WTC11 (cell line): ENCODE data around the gene EPSTI1. TPM values are rescaled to one million over a fixed set of nuclear protein-coding genes. Genes with fewer than 3 reads are reported as not detected.

Experiments
- ATAC-seq: fragments of 200-7000 bp; cut with Tn5 transposase; 2 replicates; pipeline ENCODE4 v1.10.0; 2021; ENCODE audit warnings: mild to moderate bottlenecking, moderate library complexity
- CTCF ChIA-PET: fragments of 300-600 bp; sonication (Branson Sonifier 250); formaldehyde crosslinking; loops from one replicate; lab custom pipeline; 2021; ENCODE audit warnings: antibody characterized with exemption; lab: Charles Lee
- POLR2A ChIA-PET: fragments of 350-600 bp; sonication (Branson Sonifier 250); formaldehyde crosslinking; loops from one replicate; lab custom pipeline; 2021; ENCODE audit warnings: antibody characterized with exemption; lab: Charles Lee
- DNase-seq: peaks from one replicate; pipeline ENCODE4 v3.0.0; 2021; ENCODE audit warnings: low spot score
- H3K27ac Mint-ChIP-seq: 2 replicates; pipeline ENCODE4 v1.8.0; 2021; ENCODE audit warnings: mixed read lengths
- H3K27me3 Mint-ChIP-seq: 2 replicates; pipeline ENCODE4 v1.8.0; 2021; ENCODE audit warnings: low read depth, mild to moderate bottlenecking, moderate library complexity, mixed read lengths
- H3K36me3 Mint-ChIP-seq: 2 replicates; pipeline ENCODE4 v1.8.0; 2021; ENCODE audit warnings: mixed read lengths
- H3K4me1 Mint-ChIP-seq: 2 replicates; pipeline ENCODE4 v1.8.0; 2022; ENCODE audit warnings: mixed read lengths
- H3K4me3 Mint-ChIP-seq: 2 replicates; pipeline ENCODE4 v1.8.0; 2021; ENCODE audit warnings: mild to moderate bottlenecking, moderate library complexity, mixed read lengths
- H3K9me3 Mint-ChIP-seq: 2 replicates; pipeline ENCODE4 v1.8.0; 2021; ENCODE audit warnings: mixed read lengths
- AR ChIP-seq: fragments of 250-450 bp; sonication (Bioruptor Pico); IDR thresholded peaks from 2 replicates; pipeline ENCODE4 v1.9.0; 2021; ENCODE audit warnings: mild to moderate bottlenecking
- ATF6 ChIP-seq: sonication (generic); formaldehyde crosslinking; IDR thresholded peaks from 2 replicates; pipeline ENCODE4 v1.8.1; 2023; ENCODE audit warnings: mild to moderate bottlenecking, missing genetic modification reagents
- E2F1 ChIP-seq: sonication (generic); formaldehyde crosslinking; IDR thresholded peaks from 2 replicates; pipeline ENCODE4 v1.8.0; 2022; ENCODE audit warnings: mild to moderate bottlenecking, missing genetic modification reagents
- EMX1 ChIP-seq: fragments of 250-450 bp; sonication (Bioruptor Pico); IDR thresholded peaks from 2 replicates; pipeline ENCODE4 v1.8.0; 2021; ENCODE audit warnings: mild to moderate bottlenecking
- FOXP4 ChIP-seq: sonication (generic); formaldehyde crosslinking; IDR thresholded peaks from 2 replicates; pipeline ENCODE4 v1.8.0; 2022; ENCODE audit warnings: mild to moderate bottlenecking, missing genetic modification reagents
- GABPB1 ChIP-seq: sonication (generic); formaldehyde crosslinking; IDR thresholded peaks from 2 replicates; pipeline ENCODE4 v1.8.1; 2023; ENCODE audit warnings: mild to moderate bottlenecking, missing genetic modification reagents
- MXD4 ChIP-seq: fragments of 250-450 bp; sonication (Bioruptor Pico); IDR thresholded peaks from 2 replicates; pipeline ENCODE4 v1.8.0; 2021; ENCODE audit warnings: mild to moderate bottlenecking, moderate library complexity, borderline replicate concordance
- MYBL2 ChIP-seq: sonication (generic); formaldehyde crosslinking; IDR thresholded peaks from 2 replicates; pipeline ENCODE4 v1.8.1; 2023; ENCODE audit warnings: mild to moderate bottlenecking, moderate library complexity, missing genetic modification reagents
- PRRX2 ChIP-seq: fragments of 250-450 bp; sonication (Bioruptor Pico); IDR thresholded peaks from 2 replicates; pipeline ENCODE4 v1.8.0; 2021; ENCODE audit warnings: mild to moderate bottlenecking
- RELA ChIP-seq: sonication (generic); formaldehyde crosslinking; IDR thresholded peaks from 2 replicates; pipeline ENCODE4 v1.8.1; 2022; ENCODE audit warnings: missing genetic modification reagents, mild to moderate bottlenecking, borderline replicate concordance
- TCF7 ChIP-seq: sonication (generic); formaldehyde crosslinking; IDR thresholded peaks from 2 replicates; pipeline ENCODE4 v1.8.0; 2022; ENCODE audit warnings: mild to moderate bottlenecking, low read depth, missing genetic modification reagents, moderate library complexity
- TP53 ChIP-seq: sonication (generic); formaldehyde crosslinking; IDR thresholded peaks from 2 replicates; pipeline ENCODE4 v1.8.1; 2023; ENCODE audit warnings: mild to moderate bottlenecking, missing genetic modification reagents
- ZNF263 ChIP-seq: sonication (generic); formaldehyde crosslinking; IDR thresholded peaks from 2 replicates; pipeline ENCODE4 v1.8.1; 2022; ENCODE audit warnings: low read depth, mild to moderate bottlenecking, moderate library complexity, missing genetic modification reagents
- ZNF512 ChIP-seq: sonication (generic); formaldehyde crosslinking; IDR thresholded peaks from 2 replicates; pipeline ENCODE4 v1.8.1; 2022; ENCODE audit warnings: missing genetic modification reagents, borderline replicate concordance
- ZNF532 ChIP-seq: fragments of 250-450 bp; sonication (Bioruptor Pico); IDR thresholded peaks from 2 replicates; pipeline ENCODE4 v1.9.0; 2021; ENCODE audit warnings: mild to moderate bottlenecking, borderline replicate concordance
- total RNA-seq: library from RNA; stranded (reverse); gene quantifications from 3 replicates; pipeline ENCODE4 v1.2.3, GENCODE V29; 2021

The EPSTI1 gene
- total RNA-seq, 1 experiment from 2014 or later, result 2.1 TPM

- no peak for TF ChIP-seq ZNF532 (CRISPR knock-in tag)
- no peak for TF ChIP-seq ZNF512
- no peak for TF ChIP-seq AR
Observed at GRCh38 chr13:42977219-42977659, 14.8 kb downstream of the EPSTI1 start (continued).

GRCh38 chr13:42976066-42976465, 16.0 kb downstream of the EPSTI1 start:
- H3K4me1 Mint-ChIP-seq, result peaks cover 16% of the 10 kb centered on the region
- no peak for TF ChIP-seq RELA
- no peak for TF ChIP-seq EMX1 (CRISPR knock-in tag)
- no peak for TF ChIP-seq PRRX2
- no peak for TF ChIP-seq TCF7 (CRISPR knock-in tag)
- TF ChIP-seq ZNF263 (CRISPR knock-in tag), result no peak
- no peak for TF ChIP-seq FOXP4 (CRISPR knock-in tag)
- no peak for TF ChIP-seq E2F1 (CRISPR knock-in tag)
- TF ChIP-seq MYBL2 (CRISPR knock-in tag), result no peak
- TF ChIP-seq GABPB1 (CRISPR knock-in tag), result no peak
- no peak for TF ChIP-seq ATF6 (CRISPR knock-in tag)
- no peak for TF ChIP-seq TP53
- no peak for TF ChIP-seq MXD4 (CRISPR knock-in tag)
- ATAC-seq, result no peak

More at GRCh38 chr13:42976066-42976465, 16.0 kb downstream of the EPSTI1 start:
- ChIA-PET POLR2A (no interaction called here), CTCF (no interaction called here)
- Mint-ChIP-seq H3K4me3 (no peak overlapping the region), H3K9me3 (peaks cover 20% of the 10 kb centered on the region), H3K27me3 (no peaks in the 10 kb centered on the region), H3K36me3 (peaks cover 7% of the 10 kb centered on the region), H3K27ac (no peak overlapping the region)
- DNase-seq, result no peak
